Esophagus squamous epithelium (tissue), 4 donors: Measurements from ENCODE around the gene C1orf56.

Source experiments
- CTCF ChIP-seq, 6 experiments: fragments of 450-650 bp in 4 of 6; fragments of 200-600 bp in 2 of 6; sonication (generic) in 2 of 6; IDR thresholded peaks; one replicate each; pipeline ENCODE4 v1.5.1; 2016 to 2019; ENCODE audit warnings: antibody characterized with exemption in 6 of 6, mild to moderate bottlenecking in 4 of 6, moderate library complexity in 4 of 6
- POLR2A ChIP-seq, 4 donors: fragments of 450-650 bp; IDR thresholded peaks; one replicate each; pipeline ENCODE4 v1.6.1; 2017; ENCODE audit warnings: antibody characterized with exemption in 4 of 4, mild to moderate bottlenecking in 4 of 4, moderate library complexity in 3 of 4

GRCh38 chr1:151055581-151055980 lies 8.0 kb downstream of the C1orf56 start:
- TF ChIP-seq CTCF (IDR thresholded peaks at IDR 0.05) (no peak), POLR2A (IDR thresholded peaks at IDR 0.05) (no peak)
